Smooth muscle cell (in vitro differentiated cells): Measurements from ENCODE around the gene COPE. TPM values are rescaled to one million over a fixed set of nuclear protein-coding genes. Genes with fewer than 3 reads are reported as not detected.

Source experiments
- DNase-seq: peaks from one replicate; lab custom pipeline; 2025; ENCODE audit not compliant: unreplicated experiment; lab: John Stamatoyannopoulos, UW
- H2AFZ ChIP-seq: fragments of 200-600 bp; sonication (generic); 2 replicates; pipeline ENCODE4 v1.6.0; 2016; ENCODE audit warnings: antibody characterized with exemption, low read depth, mild to moderate bottlenecking
- H3F3A ChIP-seq: fragments of 200-600 bp; sonication (generic); 2 replicates; pipeline ENCODE4 v1.6.0; 2017; ENCODE audit warnings: antibody characterized with exemption, low read depth
- H3K27ac ChIP-seq: fragments of 200-600 bp; sonication (generic); 2 replicates; pipeline ENCODE4 v1.5.1; 2016; ENCODE audit warnings: low read depth, mild to moderate bottlenecking
- H3K27me3 ChIP-seq: fragments of 200-600 bp; sonication (generic); 2 replicates; pipeline ENCODE4 v1.6.1; 2016; ENCODE audit warnings: low read depth, mild to moderate bottlenecking
- H3K36me3 ChIP-seq: fragments of 200-600 bp; sonication (generic); 2 replicates; pipeline ENCODE4 v1.5.1; 2016; ENCODE audit warnings: low read depth
- H3K4me1 ChIP-seq: fragments of 200-600 bp; sonication (generic); 2 replicates; pipeline ENCODE4 v1.5.1; 2016; ENCODE audit warnings: low read depth
- H3K4me2 ChIP-seq: fragments of 200-600 bp; sonication (generic); 2 replicates; pipeline ENCODE4 v1.6.0; 2016; ENCODE audit warnings: mild to moderate bottlenecking
- H3K4me3 ChIP-seq: fragments of 200-600 bp; sonication (generic); 2 replicates; pipeline ENCODE4 v1.5.1; 2016; ENCODE audit warnings: mild to moderate bottlenecking
- H3K79me2 ChIP-seq: fragments of 200-600 bp; sonication (generic); 2 replicates; pipeline ENCODE4 v1.6.0; 2016; ENCODE audit warnings: low read depth, mild to moderate bottlenecking
- H3K9ac ChIP-seq: fragments of 200-600 bp; sonication (generic); 2 replicates; pipeline ENCODE4 v1.6.0; 2016; ENCODE audit warnings: low read depth
- H3K9me3 ChIP-seq: fragments of 200-600 bp; sonication (generic); replicated peaks from 2 replicates; pipeline ENCODE4 v1.5.1; 2016; ENCODE audit warnings: low read depth
- H4K20me1 ChIP-seq: fragments of 200-600 bp; sonication (generic); 2 replicates; pipeline ENCODE4 v1.6.0; 2016; ENCODE audit warnings: low read depth
- WGBS: methylation state at CpG from one replicate; pipeline ENCODE4 v1.1.7; 2016; ENCODE audit warnings: low lambda C conversion rate; 5-methylcytosine and 5-hydroxymethylcytosine counted together
- polyA plus RNA-seq: library from polyadenylated mRNA; unstranded; fragments of >200 nt; fragmentation: Nextera tagmentation; extraction: Ambion mirVana; gene quantifications from 2 replicates; pipeline ENCODE4 v1.2.1, GENCODE V29; 2016
- total RNA-seq: library from RNA; depleted of rRNA; stranded (reverse); fragments of >200 nt; gene quantifications from 2 replicates; pipeline ENCODE4 v1.2.3, GENCODE V29; 2014
- TF ChIP-seq, protein P1 (sequence below): fragments of 200-600 bp; sonication (generic); IDR thresholded peaks from 2 replicates; pipeline ENCODE4 v1.5.1; 2017; ENCODE audit warnings: borderline replicate concordance, mild to moderate bottlenecking, antibody characterized with exemption; ENCODE audit not compliant: insufficient read depth, poor library complexity, severe bottlenecking

Gene COPE
- total and polyA plus RNA-seq, 2 experiments from 2014 or later, result 236 to 497 TPM

DNA sequence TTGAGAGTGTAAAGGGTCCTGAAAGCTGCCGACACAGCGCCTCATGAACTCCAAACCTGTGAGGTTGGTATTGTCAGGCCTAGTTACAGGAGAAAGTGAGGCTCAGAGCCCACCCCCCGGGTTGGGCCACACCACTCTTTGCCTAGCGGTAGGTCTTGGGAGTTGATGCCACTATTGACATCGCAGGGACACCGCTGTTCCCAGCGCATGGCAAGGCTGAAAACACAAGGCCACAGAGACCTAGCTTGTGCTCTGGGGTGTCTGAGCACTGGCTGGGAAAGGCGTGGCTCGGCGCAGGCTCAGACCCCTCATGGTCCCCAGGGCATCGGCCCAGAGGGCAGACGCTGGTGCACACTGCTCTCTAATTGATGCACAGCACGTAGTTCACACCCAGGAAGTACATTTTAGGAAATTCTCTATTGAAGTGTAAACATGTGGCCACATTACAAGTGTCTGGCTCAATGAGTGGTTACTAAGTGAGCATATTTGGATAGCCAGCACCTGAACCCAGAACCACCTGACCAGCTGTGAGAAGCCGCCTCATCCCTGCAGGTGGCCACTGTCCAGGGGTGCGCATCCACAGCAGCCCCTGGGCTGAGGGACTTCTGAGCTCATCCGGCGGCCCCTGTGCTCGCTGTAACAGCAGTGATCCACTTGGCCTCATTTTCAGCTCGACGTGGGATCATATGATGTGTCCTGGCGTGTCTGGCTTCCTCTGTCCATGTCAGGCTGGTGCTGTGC is 60.1 kb downstream of the COPE start:
- H3K36me3 ChIP-seq, result no peaks in the 10 kb centered on the region

DNA sequence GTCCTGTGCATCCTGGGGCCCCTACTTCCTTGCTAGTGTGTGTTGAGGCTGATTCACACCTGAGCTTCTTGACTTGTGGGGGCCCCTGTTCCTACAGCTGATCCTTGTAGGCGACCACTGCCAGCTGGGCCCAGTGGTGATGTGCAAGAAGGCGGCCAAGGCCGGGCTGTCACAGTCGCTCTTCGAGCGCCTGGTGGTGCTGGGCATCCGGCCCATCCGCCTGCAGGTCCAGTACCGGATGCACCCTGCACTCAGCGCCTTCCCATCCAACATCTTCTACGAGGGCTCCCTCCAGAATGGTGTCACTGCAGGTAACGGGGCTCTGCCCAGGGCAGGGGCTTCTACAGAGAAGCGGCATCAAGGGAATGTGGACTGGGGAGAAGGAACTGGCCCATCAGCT is 62.0 kb downstream of the COPE start:
- DNase-seq, result no peak
- no peaks in the 10 kb centered on the region for H3K79me2 ChIP-seq
- H3K36me3 ChIP-seq, result no peaks in the 10 kb centered on the region
- no peak overlapping the region for H3K9ac ChIP-seq
- no peaks in the 10 kb centered on the region for H3K27me3 ChIP-seq
- no peak overlapping the region for H3K4me2 ChIP-seq
- no peaks in the 10 kb centered on the region for H3F3A ChIP-seq
- no peak overlapping the region for H2AFZ ChIP-seq
- H3K4me3 ChIP-seq, result no peak overlapping the region
- H3K4me1 ChIP-seq, result no peaks in the 10 kb centered on the region
- H3K9me3 ChIP-seq, result no peaks in the 10 kb centered on the region
- H4K20me1 ChIP-seq, result peaks cover 42% of the 10 kb centered on the region
- WGBS, result 98% methylated on average over 13 of the region's 13 CpGs
- no peak overlapping the region for H3K27ac ChIP-seq
- TF ChIP-seq, protein P1, sequence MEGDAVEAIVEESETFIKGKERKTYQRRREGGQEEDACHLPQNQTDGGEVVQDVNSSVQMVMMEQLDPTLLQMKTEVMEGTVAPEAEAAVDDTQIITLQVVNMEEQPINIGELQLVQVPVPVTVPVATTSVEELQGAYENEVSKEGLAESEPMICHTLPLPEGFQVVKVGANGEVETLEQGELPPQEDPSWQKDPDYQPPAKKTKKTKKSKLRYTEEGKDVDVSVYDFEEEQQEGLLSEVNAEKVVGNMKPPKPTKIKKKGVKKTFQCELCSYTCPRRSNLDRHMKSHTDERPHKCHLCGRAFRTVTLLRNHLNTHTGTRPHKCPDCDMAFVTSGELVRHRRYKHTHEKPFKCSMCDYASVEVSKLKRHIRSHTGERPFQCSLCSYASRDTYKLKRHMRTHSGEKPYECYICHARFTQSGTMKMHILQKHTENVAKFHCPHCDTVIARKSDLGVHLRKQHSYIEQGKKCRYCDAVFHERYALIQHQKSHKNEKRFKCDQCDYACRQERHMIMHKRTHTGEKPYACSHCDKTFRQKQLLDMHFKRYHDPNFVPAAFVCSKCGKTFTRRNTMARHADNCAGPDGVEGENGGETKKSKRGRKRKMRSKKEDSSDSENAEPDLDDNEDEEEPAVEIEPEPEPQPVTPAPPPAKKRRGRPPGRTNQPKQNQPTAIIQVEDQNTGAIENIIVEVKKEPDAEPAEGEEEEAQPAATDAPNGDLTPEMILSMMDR, result no peak

More for the DNA sequence above, 60.1 kb downstream of the COPE start:
- H3K27ac ChIP-seq, result no peak overlapping the region
- H3K4me1 ChIP-seq, result no peaks in the 10 kb centered on the region
- no peak overlapping the region for H2AFZ ChIP-seq
- 97% methylated on average over 21 of the region's 21 CpGs for WGBS
- no peaks in the 10 kb centered on the region for H3K27me3 ChIP-seq
- no peak for DNase-seq
- H4K20me1 ChIP-seq, result peaks cover 40% of the 10 kb centered on the region
- TF ChIP-seq, protein P1, result no peak
- H3K79me2 ChIP-seq, result no peaks in the 10 kb centered on the region
- no peak overlapping the region for H3K4me3 ChIP-seq
- no peaks in the 10 kb centered on the region for H3K9me3 ChIP-seq
- no peak overlapping the region for H3K4me2 ChIP-seq
- no peak overlapping the region for H3K9ac ChIP-seq
- H3F3A ChIP-seq, result no peaks in the 10 kb centered on the region

DNA sequence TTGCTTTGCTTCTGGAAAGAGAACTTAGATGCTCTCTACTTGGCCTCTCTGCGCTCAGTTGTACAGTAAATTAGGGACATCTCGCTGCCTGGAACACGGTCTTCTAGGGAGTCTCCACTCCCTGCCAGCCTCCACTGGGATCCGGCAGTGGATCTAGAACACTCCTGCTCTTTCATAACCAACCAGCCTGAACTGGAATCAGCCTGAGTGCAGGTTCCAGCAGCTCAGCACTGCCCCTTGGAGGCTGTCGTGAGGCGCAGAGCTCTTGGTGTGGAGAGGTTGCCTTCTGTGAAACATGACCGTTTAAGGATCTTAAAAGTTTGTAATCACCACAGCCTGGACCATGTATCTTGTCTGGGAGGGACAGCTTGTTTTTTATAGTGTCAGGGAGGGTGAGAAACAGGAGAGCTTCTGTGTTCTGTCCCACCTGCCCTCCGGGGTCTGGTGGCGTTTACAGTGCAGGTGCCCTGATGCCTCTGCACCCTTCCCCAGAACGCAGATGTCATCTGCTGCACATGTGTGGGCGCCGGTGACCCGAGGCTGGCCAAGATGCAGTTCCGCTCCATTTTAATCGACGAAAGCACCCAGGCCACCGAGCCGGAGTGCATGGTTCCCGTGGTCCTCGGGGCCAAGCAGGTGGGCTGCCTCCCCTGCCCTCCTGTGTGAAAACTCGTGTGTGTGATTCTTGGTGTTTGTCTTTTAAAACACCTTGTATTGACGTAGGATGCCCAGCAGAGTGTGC is 62.6 kb downstream of the COPE start:
- no peak for DNase-seq
- H3K9me3 ChIP-seq, result no peaks in the 10 kb centered on the region
- H3K4me2 ChIP-seq, result no peak overlapping the region
- no peaks in the 10 kb centered on the region for H3K27me3 ChIP-seq
- H3K4me1 ChIP-seq, result no peaks in the 10 kb centered on the region
- H2AFZ ChIP-seq, result no peak overlapping the region
- peaks cover 49% of the 10 kb centered on the region for H4K20me1 ChIP-seq
- peaks cover under 1% of the 10 kb centered on the region for H3K79me2 ChIP-seq
- 95% methylated on average over 22 of the region's 22 CpGs for WGBS
- H3K27ac ChIP-seq, result no peak overlapping the region
- no peak overlapping the region for H3K4me3 ChIP-seq
- TF ChIP-seq, protein P1, result peak; percentile 7
- no peaks in the 10 kb centered on the region for H3F3A ChIP-seq
- no peak overlapping the region for H3K9ac ChIP-seq
- no peaks in the 10 kb centered on the region for H3K36me3 ChIP-seq
